Muscle layer of colon (tissue), 2 donors: Measurements from ENCODE around the gene KDM4B.

Source experiments
- H3K27ac ChIP-seq: one replicate; pipeline ENCODE4 v1.7.0; 2013; ENCODE audit warnings: low read depth, mild to moderate bottlenecking, low read length, moderate library complexity
- H3K27me3 ChIP-seq, 2 donors: one replicate each; pipeline ENCODE4 v1.7.0; 2013; ENCODE audit warnings: low read length in 2 of 2, mild to moderate bottlenecking in 2 of 2; ENCODE audit not compliant: insufficient read depth in 2 of 2, control insufficient read depth in 1 of 2
- H3K36me3 ChIP-seq: one replicate; pipeline ENCODE4 v1.7.0; 2013; ENCODE audit warnings: mild to moderate bottlenecking, low read length; ENCODE audit not compliant: insufficient read depth
- H3K4me1 ChIP-seq: one replicate; pipeline ENCODE4 v1.7.0; 2013; ENCODE audit warnings: mild to moderate bottlenecking, low read length; ENCODE audit not compliant: insufficient read depth
- H3K4me3 ChIP-seq, 2 donors: one replicate each; pipeline ENCODE4 v1.7.0; 2013; ENCODE audit warnings: low read length in 2 of 2, low read depth in 1 of 2, mild to moderate bottlenecking in 1 of 2, moderate library complexity in 1 of 2
- H3K9ac ChIP-seq: one replicate; pipeline ENCODE4 v1.7.0; 2013; ENCODE audit warnings: low read length
- H3K9me3 ChIP-seq: one replicate; pipeline ENCODE4 v1.7.0; 2013; ENCODE audit warnings: mild to moderate bottlenecking, low read length
- donor health status: abdominal sarcoma.
- donor health status: Adenocarcinoma of cecum.

Gene KDM4B

GRCh38 chr19:4977299-4978174 is 8.6 kb downstream of the KDM4B start:
- no peaks in the 10 kb centered on the region for H3K36me3 ChIP-seq
- peaks cover 39% of the 10 kb centered on the region for H3K4me1 ChIP-seq
- peak overlapping the region; percentile 81 for H3K27ac ChIP-seq
- H3K9ac ChIP-seq: no peak overlapping the region
- H3K27me3 ChIP-seq: no peaks in the 10 kb centered on the region
- H3K9me3 ChIP-seq: no peaks in the 10 kb centered on the region
- H3K4me3 ChIP-seq: no peak overlapping the region

GRCh38 chr19:4979211-4979807 is 10.4 kb downstream of the KDM4B start:
- Histone ChIP-seq H3K27me3 (no peaks in the 10 kb centered on the region), H3K36me3 (no peaks in the 10 kb centered on the region), H3K27ac (no peak overlapping the region), H3K4me3 (no peak overlapping the region), H3K4me1 (peaks cover 34% of the 10 kb centered on the region), H3K9ac (no peak overlapping the region), H3K9me3 (no peaks in the 10 kb centered on the region)

DNA sequence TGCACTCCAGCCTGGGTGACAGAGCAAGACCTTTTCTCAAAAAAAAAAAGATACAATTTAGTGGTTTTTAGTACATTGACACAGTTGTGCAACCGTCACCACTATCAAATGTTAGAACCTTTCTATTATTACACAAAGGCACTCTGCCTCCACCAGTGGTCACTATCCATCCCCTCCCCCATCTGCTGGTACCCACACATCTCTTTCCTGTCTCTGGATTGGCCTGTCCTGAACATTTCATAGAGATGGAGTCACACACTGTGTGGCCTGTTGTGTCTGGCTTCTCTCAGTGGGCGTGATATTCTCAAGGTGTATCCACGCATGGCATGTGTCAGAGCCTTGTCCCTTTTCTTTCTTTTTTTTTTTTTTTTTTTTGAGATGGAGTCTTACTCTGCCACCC is 11.2 kb downstream of the KDM4B start:
- Histone ChIP-seq H3K36me3 (no peaks in the 10 kb centered on the region), H3K9ac (no peak overlapping the region), H3K27me3 (no peaks in the 10 kb centered on the region), H3K27ac (no peak overlapping the region), H3K9me3 (no peaks in the 10 kb centered on the region), H3K4me3 (no peak overlapping the region), H3K4me1 (peaks cover 34% of the 10 kb centered on the region)

GRCh38 chr19:4980838-4981680 is 12.1 kb downstream of the KDM4B start:
- H3K27ac ChIP-seq: no peak overlapping the region
- H3K4me3 ChIP-seq: no peak overlapping the region
- peaks cover 25% of the 10 kb centered on the region for H3K4me1 ChIP-seq
- H3K27me3 ChIP-seq: no peaks in the 10 kb centered on the region
- no peaks in the 10 kb centered on the region for H3K9me3 ChIP-seq
- H3K9ac ChIP-seq: no peak overlapping the region
- H3K36me3 ChIP-seq: no peaks in the 10 kb centered on the region

GRCh38 chr19:4981681-4981958 is 12.7 kb downstream of the KDM4B start:
- H3K4me3 ChIP-seq: no peak overlapping the region
- peaks cover 20% of the 10 kb centered on the region for H3K4me1 ChIP-seq
- no peak overlapping the region for H3K27ac ChIP-seq
- no peaks in the 10 kb centered on the region for H3K27me3 ChIP-seq
- H3K9ac ChIP-seq: no peak overlapping the region
- H3K9me3 ChIP-seq: no peaks in the 10 kb centered on the region
- H3K36me3 ChIP-seq: no peaks in the 10 kb centered on the region

- Histone ChIP-seq H3K4me3 (no peak overlapping the region), H3K4me1 (peaks cover 17% of the 10 kb centered on the region), H3K9ac (no peak overlapping the region), H3K9me3 (no peaks in the 10 kb centered on the region), H3K27me3 (no peaks in the 10 kb centered on the region), H3K36me3 (no peaks in the 10 kb centered on the region), H3K27ac (no peak overlapping the region)
These were observed 14.6 kb downstream of the KDM4B start for GRCh38 chr19:4983346-4984105.

DNA sequence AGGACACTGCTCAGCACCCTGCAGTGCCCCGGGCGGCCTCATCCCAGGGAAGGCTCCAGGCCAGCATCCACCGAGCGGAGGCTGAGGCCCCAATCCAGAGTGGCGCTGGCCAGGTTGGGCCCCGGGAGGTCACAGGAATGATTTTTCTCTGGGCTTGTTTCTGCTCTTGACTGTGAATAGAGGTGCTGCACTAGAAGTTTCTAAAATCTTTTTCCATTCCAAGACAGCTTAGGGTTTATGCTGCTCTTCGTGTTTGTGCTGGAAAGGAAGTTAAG is 15.1 kb downstream of the KDM4B start:
- Histone ChIP-seq H3K27ac (no peak overlapping the region), H3K4me3 (no peak overlapping the region), H3K27me3 (no peaks in the 10 kb centered on the region), H3K9ac (no peak overlapping the region), H3K4me1 (peaks cover 19% of the 10 kb centered on the region), H3K36me3 (no peaks in the 10 kb centered on the region), H3K9me3 (no peaks in the 10 kb centered on the region)

DNA sequence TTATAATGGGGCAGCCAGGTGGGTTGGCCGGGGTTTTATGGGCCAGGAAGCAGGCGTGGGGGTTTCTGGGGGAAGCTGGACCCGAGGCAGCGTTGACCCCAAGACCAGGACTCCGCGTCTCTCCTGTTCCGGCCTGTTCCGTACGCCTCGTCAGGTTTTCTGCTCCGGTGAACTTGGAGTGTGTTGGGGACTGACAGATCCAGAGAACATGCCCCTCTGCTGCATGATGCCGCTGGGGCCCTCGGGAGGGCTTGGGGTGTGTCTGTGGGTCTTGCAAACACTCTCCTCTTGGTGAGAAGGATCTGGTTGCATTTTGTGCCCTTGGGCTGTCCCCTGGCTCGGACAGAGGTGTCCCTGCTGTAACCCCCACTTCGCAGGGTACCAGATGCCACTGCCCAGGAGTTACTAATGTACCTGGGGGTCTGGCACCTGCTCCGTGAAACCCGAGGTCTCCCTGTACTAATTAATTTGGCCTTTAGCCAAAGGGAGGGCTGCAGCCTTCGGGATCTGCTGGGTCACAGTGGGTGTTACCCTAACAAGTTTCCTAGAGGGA is 15.6 kb downstream of the KDM4B start:
- peaks cover 20% of the 10 kb centered on the region for H3K4me1 ChIP-seq
- no peak overlapping the region for H3K27ac ChIP-seq
- H3K9ac ChIP-seq: no peak overlapping the region
- no peak overlapping the region for H3K4me3 ChIP-seq
- no peaks in the 10 kb centered on the region for H3K27me3 ChIP-seq
- H3K9me3 ChIP-seq: no peaks in the 10 kb centered on the region
- no peaks in the 10 kb centered on the region for H3K36me3 ChIP-seq

DNA sequence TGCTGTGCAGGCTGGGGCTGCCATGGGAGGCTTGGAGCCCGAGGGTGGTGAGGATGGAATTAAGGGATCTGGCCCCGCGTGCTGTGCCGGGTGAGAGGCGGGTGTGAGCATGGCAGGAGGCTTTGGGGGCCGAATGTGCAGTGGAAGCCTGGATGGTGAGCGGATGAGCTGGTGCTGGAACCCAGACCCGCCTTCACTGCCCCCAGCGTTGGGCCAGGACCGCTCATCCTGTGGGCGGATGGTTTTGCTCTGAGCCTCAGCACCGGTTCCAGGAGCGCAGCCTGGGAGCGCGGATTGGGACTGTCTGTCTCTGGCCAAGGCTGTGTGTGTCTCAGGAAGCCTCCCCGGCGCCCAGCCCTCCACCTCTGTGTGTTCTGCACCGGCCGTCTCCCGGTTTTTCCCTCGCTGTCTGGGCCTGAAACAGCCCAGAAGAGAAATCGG is 16.7 kb downstream of the KDM4B start:
- H3K9me3 ChIP-seq: no peaks in the 10 kb centered on the region
- H3K4me3 ChIP-seq: no peak overlapping the region
- H3K36me3 ChIP-seq: no peaks in the 10 kb centered on the region
- H3K9ac ChIP-seq: no peak overlapping the region
- no peaks in the 10 kb centered on the region for H3K27me3 ChIP-seq
- peaks cover 20% of the 10 kb centered on the region for H3K4me1 ChIP-seq
- H3K27ac ChIP-seq: no peak overlapping the region

- no peaks in the 10 kb centered on the region for H3K36me3 ChIP-seq
- peak overlapping the region; percentile 16 for H3K27ac ChIP-seq
- no peak overlapping the region for H3K4me3 ChIP-seq
- H3K4me1 ChIP-seq: peaks cover 20% of the 10 kb centered on the region
- H3K9ac ChIP-seq: no peak overlapping the region
- H3K9me3 ChIP-seq: no peaks in the 10 kb centered on the region
- H3K27me3 ChIP-seq: no peaks in the 10 kb centered on the region
These were observed 17.1 kb downstream of the KDM4B start for GRCh38 chr19:4986056-4986455.

GRCh38 chr19:4986471-4986891 is 17.6 kb downstream of the KDM4B start:
- Histone ChIP-seq H3K27me3 (no peaks in the 10 kb centered on the region), H3K36me3 (no peaks in the 10 kb centered on the region), H3K4me1 (peaks cover 20% of the 10 kb centered on the region), H3K9me3 (no peaks in the 10 kb centered on the region), H3K9ac (no peak overlapping the region), H3K4me3 (no peak overlapping the region), H3K27ac (no peak overlapping the region)
